ENCODE results near the gene GPR33. TPM values are rescaled to one million over a fixed set of nuclear protein-coding genes. Genes with fewer than 3 reads are reported as not detected.

The GPR33 gene
- total RNA-seq, 1 experiment from 2014 or later = not detected

DNA sequence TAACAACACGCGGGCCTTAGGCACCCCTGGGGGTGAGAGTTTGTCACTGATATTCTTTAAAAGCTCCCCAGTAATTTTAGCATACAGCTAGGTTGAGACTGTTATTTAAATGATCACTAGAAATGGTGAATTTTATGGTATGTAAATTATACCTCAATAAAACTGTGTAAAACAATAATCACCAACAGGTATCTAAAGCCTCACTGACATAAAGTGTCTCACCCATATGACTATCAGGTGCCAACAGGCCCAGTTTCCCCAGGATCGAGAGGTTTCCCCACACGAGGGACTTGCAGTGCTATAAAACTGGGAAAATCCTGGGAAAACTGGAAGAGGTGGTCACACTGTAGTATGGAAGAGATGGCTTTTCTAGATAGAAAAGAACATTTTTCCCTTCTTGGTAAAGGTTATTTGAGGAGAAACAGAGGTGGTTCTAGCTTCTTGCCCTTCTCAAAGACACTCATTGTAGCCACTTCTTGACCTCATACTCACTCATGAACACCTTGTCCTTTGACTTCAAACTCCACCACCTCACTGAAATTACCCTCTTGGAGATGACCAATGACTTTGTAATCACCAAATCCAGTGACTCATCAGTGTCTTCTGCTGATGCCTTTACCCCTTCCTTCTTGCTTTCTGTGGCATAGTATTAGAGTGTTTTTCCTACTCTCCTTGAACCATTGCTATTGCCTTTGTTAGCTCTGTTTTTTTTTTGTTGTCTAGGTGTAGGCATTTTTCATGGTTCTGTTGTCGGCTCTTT is 48.5 kb upstream of the GPR33 start:
- intact Hi-C loops (cut with micrococcal nuclease) = no loop called here
- no peaks in the 10 kb centered on the region for H3K27me3 ChIP-seq (ENCODE audit: insufficient read depth, low read length)
- H3K4me1 ChIP-seq (ENCODE audit: control insufficient read depth in 1 of 2, insufficient read depth in 2 of 2, low read length in 2 of 2) = no peaks in the 10 kb centered on the region
- no peak overlapping the region for H3K27ac ChIP-seq (ENCODE audit: low read depth, low read length)
- no peak overlapping the region for H3K9ac ChIP-seq (ENCODE audit: low read length)
- H3K9me3 ChIP-seq (ENCODE audit: control insufficient read depth in 1 of 2, insufficient read depth in 1 of 2, low read depth in 1 of 2, low read length in 2 of 2) = no peaks in the 10 kb centered on the region
- no TSS peak for BruUV-seq (replicated peaks)
- ChIA-PET RAD21 (ENCODE audit: low non-redundant PET in 1 of 2, low total read pairs in 2 of 2, uncharacterized antibody in 2 of 2, unreplicated experiment in 2 of 2) (no interaction called here), CTCF (no interaction called here), POLR2A (no interaction called here)
- DNase-seq (ENCODE audit: low read depth, low spot score) (no peak), ATAC-seq (no peak)
- no peaks in the 10 kb centered on the region for H3K79me2 ChIP-seq (ENCODE audit: insufficient read depth, low read length)
- H4K20me1 ChIP-seq (ENCODE audit: insufficient read depth) = no peaks in the 10 kb centered on the region
- no peaks in the 10 kb centered on the region for H3K36me3 ChIP-seq (ENCODE audit: control insufficient read depth in 1 of 2, insufficient read depth in 2 of 2, low read length in 2 of 2)
- H3K4me3 ChIP-seq (replicated peaks in 1 of 2; ENCODE audit: low read depth in 1 of 2, low read length in 2 of 2) = no peak overlapping the region
- H3K9me2 ChIP-seq (ENCODE audit: insufficient read depth) = no peaks in the 10 kb centered on the region
- H3K4me2 ChIP-seq (ENCODE audit: low read length) = no peak overlapping the region
- H2AFZ ChIP-seq (ENCODE audit: low read depth, low read length, poor library complexity, severe bottlenecking) = no peak overlapping the region
- TF ChIP-seq POLR2AphosphoS5 (IDR thresholded peaks at IDR 0.05; ENCODE audit: low read depth, low read length) = no peak

DNA sequence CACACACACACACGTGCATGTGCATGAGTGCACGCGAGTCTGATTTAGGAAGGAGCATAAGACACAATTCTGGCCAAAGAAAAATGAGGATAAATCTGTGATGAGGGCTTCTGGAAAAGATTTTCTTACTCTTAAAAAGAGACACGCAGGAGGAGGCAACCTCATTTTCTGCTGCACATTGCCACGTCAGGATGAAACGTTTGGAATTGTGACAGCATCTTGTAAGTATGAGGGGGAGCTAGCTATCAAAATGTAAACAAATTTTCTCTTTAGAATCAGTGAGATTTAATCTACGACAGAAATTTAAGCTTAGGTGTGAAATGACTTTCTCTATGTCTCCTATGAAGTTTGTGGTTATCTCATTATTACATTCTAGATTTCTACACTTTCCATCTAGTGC is 42.3 kb upstream of the GPR33 start:
- H3K9me3 ChIP-seq (ENCODE audit: control insufficient read depth in 1 of 2, insufficient read depth in 1 of 2, low read depth in 1 of 2, low read length in 2 of 2) = no peaks in the 10 kb centered on the region
- H3K9me2 ChIP-seq (ENCODE audit: insufficient read depth) = no peaks in the 10 kb centered on the region
- POLR2A ChIA-PET = no interaction called here
- H3K27me3 ChIP-seq (ENCODE audit: insufficient read depth, low read length) = no peaks in the 10 kb centered on the region
- no peak overlapping the region for H2AFZ ChIP-seq (ENCODE audit: low read depth, low read length, poor library complexity, severe bottlenecking)
- H3K4me3 ChIP-seq (replicated peaks in 1 of 2; ENCODE audit: low read depth in 1 of 2, low read length in 2 of 2) = no peak overlapping the region
- no TSS peak for BruUV-seq (replicated peaks)
- RAD21 ChIA-PET (ENCODE audit: low non-redundant PET in 1 of 2, low total read pairs in 2 of 2, uncharacterized antibody in 2 of 2, unreplicated experiment in 2 of 2) = no interaction called here
- no peaks in the 10 kb centered on the region for H3K4me1 ChIP-seq (ENCODE audit: control insufficient read depth in 1 of 2, insufficient read depth in 2 of 2, low read length in 2 of 2)
- TF ChIP-seq POLR2A (IDR thresholded peaks at IDR 0.05; ENCODE audit: borderline replicate concordance, extremely low read depth, insufficient read depth, insufficient read length) (no peak), SRF (IDR thresholded peaks at IDR 0.05; ENCODE audit: low read depth) (no peak), SP1 (IDR thresholded peaks at IDR 0.05; ENCODE audit: low read depth) (no peak)
- TF ChIP-seq, protein P1, sequence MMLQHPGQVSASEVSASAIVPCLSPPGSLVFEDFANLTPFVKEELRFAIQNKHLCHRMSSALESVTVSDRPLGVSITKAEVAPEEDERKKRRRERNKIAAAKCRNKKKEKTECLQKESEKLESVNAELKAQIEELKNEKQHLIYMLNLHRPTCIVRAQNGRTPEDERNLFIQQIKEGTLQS (IDR thresholded peaks at IDR 0.05) = no peak
- H4K20me1 ChIP-seq (ENCODE audit: insufficient read depth) = no peaks in the 10 kb centered on the region
- H3K79me2 ChIP-seq (ENCODE audit: insufficient read depth, low read length) = no peaks in the 10 kb centered on the region
- H3K4me2 ChIP-seq (ENCODE audit: low read length) = no peak overlapping the region
- H3K36me3 ChIP-seq (ENCODE audit: control insufficient read depth in 1 of 2, insufficient read depth in 2 of 2, low read length in 2 of 2) = no peaks in the 10 kb centered on the region
- no peak overlapping the region for H3K27ac ChIP-seq (ENCODE audit: low read depth, low read length)
- CTCF ChIA-PET = no interaction called here
- H3K9ac ChIP-seq (ENCODE audit: low read length) = no peak overlapping the region
- DNase-seq (ENCODE audit: low read depth, low spot score) = no peak
- intact Hi-C loops (cut with micrococcal nuclease) = no loop called here
- no peak for ATAC-seq
